Common myeloid progenitor, CD34-positive (primary cell): Measurements from ENCODE around the gene CSN1S1.

Experiments
- CTCF ChIA-PET: fragments of 350-600 bp; sonication (Branson Sonifier 250); formaldehyde crosslinking; loops from one replicate; lab custom pipeline; 2021; ENCODE audit warnings: antibody characterized with exemption; lab: Charles Lee
- POLR2A ChIA-PET: fragments of 350-600 bp; sonication (Branson Sonifier 250); formaldehyde crosslinking; loops from one replicate; lab custom pipeline; 2021; ENCODE audit warnings: antibody characterized with exemption; lab: Charles Lee
- DNase-seq, 3 donors: peaks; one replicate each; pipeline versions ENCODE4 v3.0.0 to v3.0.0-alpha.2; 2013
- H3K27ac ChIP-seq, 2 experiments: 1 replicate in 1 of 2; 2 replicates in 1 of 2; pipeline ENCODE4 v1.7.0; 2013; ENCODE audit warnings: inconsistent platforms in 2 of 2, low read length in 2 of 2, mild to moderate bottlenecking in 2 of 2, low read depth in 1 of 2, moderate library complexity in 1 of 2; ENCODE audit not compliant: severe bottlenecking in 2 of 2, insufficient read depth in 1 of 2, poor library complexity in 1 of 2
- H3K27me3 ChIP-seq, 5 experiments: replicated peaks in 2 of 5; 1 replicate in 3 of 5; 2 replicates in 2 of 5; pipeline versions ENCODE4 v1.6.1 to v1.7.0; 2013; ENCODE audit warnings: low read length in 4 of 5, mild to moderate bottlenecking in 2 of 5, moderate library complexity in 2 of 5, inconsistent platforms in 1 of 5; ENCODE audit not compliant: insufficient read depth in 5 of 5, control insufficient read depth in 4 of 5
- H3K36me3 ChIP-seq, 4 experiments: 1 replicate in 2 of 4; 2 replicates in 2 of 4; pipeline versions ENCODE4 v1.6.1 to v1.7.0; 2013; ENCODE audit warnings: low read length in 3 of 4, control low read depth in 1 of 4, mild to moderate bottlenecking in 1 of 4; ENCODE audit not compliant: control insufficient read depth in 4 of 4, insufficient read depth in 4 of 4
- H3K4me1 ChIP-seq, 4 experiments: 1 replicate in 3 of 4; 2 replicates in 1 of 4; pipeline versions ENCODE4 v1.6.1 to v1.7.1; 2013; ENCODE audit warnings: low read length in 3 of 4, mild to moderate bottlenecking in 3 of 4, control low read depth in 1 of 4, inconsistent platforms in 1 of 4, moderate library complexity in 1 of 4; ENCODE audit not compliant: control insufficient read depth in 4 of 4, insufficient read depth in 4 of 4; ENCODE audit errors: control extremely low read depth in 1 of 4
- H3K4me3 ChIP-seq, 7 experiments: 1 replicate in 4 of 7; 2 replicates in 3 of 7; pipeline versions ENCODE4 v1.5.1 to v1.7.0; 2013; ENCODE audit warnings: mild to moderate bottlenecking in 7 of 7, low read length in 6 of 7, moderate library complexity in 6 of 7, inconsistent platforms in 2 of 7, low read depth in 2 of 7, control low read depth in 1 of 7; ENCODE audit not compliant: insufficient read depth in 4 of 7, control insufficient read depth in 1 of 7; ENCODE audit errors: extremely low read depth in 1 of 7
- H3K9me3 ChIP-seq, 5 experiments: 1 replicate in 4 of 5; 2 replicates in 1 of 5; pipeline versions ENCODE4 v1.6.1 to v1.7.1; 2013; ENCODE audit warnings: low read length in 4 of 5, mild to moderate bottlenecking in 2 of 5, inconsistent platforms in 1 of 5, low read depth in 1 of 5, moderate library complexity in 1 of 5; ENCODE audit not compliant: control insufficient read depth in 4 of 5, insufficient read depth in 2 of 5; ENCODE audit errors: control extremely low read depth in 1 of 5
- WGBS: methylation state at CpG from one replicate; pipeline ENCODE4 v1.1.5; 2013; ENCODE audit not compliant: insufficient coverage; 5-methylcytosine and 5-hydroxymethylcytosine counted together

CSN1S1 gene

GRCh38 chr4:69951602-69952001 lies 20.7 kb downstream of the CSN1S1 start:
- H3K9me3 ChIP-seq, result no peaks in the 10 kb centered on the region
- no peaks in the 10 kb centered on the region for H3K36me3 ChIP-seq
- H3K4me3 ChIP-seq, result no peak overlapping the region
- no peaks in the 10 kb centered on the region for H3K27me3 ChIP-seq
- ChIA-PET POLR2A (no interaction called here), CTCF (interaction anchor here (1.0 kb wide), 1 partner anchor 8 kb away, joined by 3 read pairs; no protein-coding TSS in a partner anchor)
- WGBS, result 97% methylated on average over 2 of the region's 3 CpGs
- no peak for DNase-seq
- no peaks in the 10 kb centered on the region for H3K4me1 ChIP-seq
- no peak overlapping the region for H3K27ac ChIP-seq

GRCh38 chr4:69957209-69957608 lies 26.3 kb downstream of the CSN1S1 start:
- no peaks in the 10 kb centered on the region for H3K36me3 ChIP-seq
- no peak for DNase-seq
- H3K4me1 ChIP-seq, result no peaks in the 10 kb centered on the region
- H3K4me3 ChIP-seq, result no peak overlapping the region
- no peak overlapping the region for H3K27ac ChIP-seq
- no peaks in the 10 kb centered on the region for H3K9me3 ChIP-seq
- POLR2A ChIA-PET, result no interaction called here
- CTCF ChIA-PET, result no interaction called here
- no peaks in the 10 kb centered on the region for H3K27me3 ChIP-seq
- WGBS, result 100% methylated on average over 1 of the region's 1 CpG

- POLR2A ChIA-PET, result no interaction called here
- no peaks in the 10 kb centered on the region for H3K27me3 ChIP-seq
- no peaks in the 10 kb centered on the region for H3K36me3 ChIP-seq
- H3K4me3 ChIP-seq, result no peak within 1 kb of the TSS
- H3K27ac ChIP-seq, result no peak within 1 kb of the TSS
- H3K4me1 ChIP-seq, result no peaks in the 10 kb centered on the region
- CTCF ChIA-PET, result interaction anchor here (1.6 kb wide), 1 partner anchor 12 kb away, joined by 3 read pairs; no protein-coding TSS in a partner anchor
- DNase-seq, result no peak
- WGBS, result no CpG with 5 or more reads among the region's 2 CpGs
- no peaks in the 10 kb centered on the region for H3K9me3 ChIP-seq
Observed at GRCh38 chr4:69965628-69966027, 34.8 kb downstream of the CSN1S1 start, which contains the start of gene CSN2. TSS of gene CSN2 (minus strand) at chr4:69965728. CDS start at chr4:69960995, 4,733 bp downstream.

- CTCF ChIA-PET, result no interaction called here
- POLR2A ChIA-PET, result no interaction called here
- H3K4me3 ChIP-seq, result no peak overlapping the region
- no peak for DNase-seq
- no peaks in the 10 kb centered on the region for H3K27me3 ChIP-seq
- H3K36me3 ChIP-seq, result no peaks in the 10 kb centered on the region
- H3K27ac ChIP-seq, result no peak overlapping the region
- H3K9me3 ChIP-seq, result no peaks in the 10 kb centered on the region
- no peaks in the 10 kb centered on the region for H3K4me1 ChIP-seq
- WGBS, result 0% methylated on average over 1 of the region's 1 CpG
Observed at GRCh38 chr4:69970071-69970470, 39.2 kb downstream of the CSN1S1 start.

- no peak for DNase-seq
- Histone ChIP-seq H3K4me3 (no peak overlapping the region), H3K36me3 (no peaks in the 10 kb centered on the region), H3K27me3 (no peaks in the 10 kb centered on the region), H3K9me3 (no peaks in the 10 kb centered on the region), H3K27ac (no peak overlapping the region), H3K4me1 (no peaks in the 10 kb centered on the region)
- WGBS, result no CpG with 5 or more reads among the region's 1 CpG
- CTCF ChIA-PET, result no interaction called here
- POLR2A ChIA-PET, result no interaction called here
Observed at GRCh38 chr4:69974631-69975030, 43.8 kb downstream of the CSN1S1 start.

GRCh38 chr4:69977582-69977981 lies 46.7 kb downstream of the CSN1S1 start:
- no peaks in the 10 kb centered on the region for H3K36me3 ChIP-seq
- no peaks in the 10 kb centered on the region for H3K4me1 ChIP-seq
- H3K4me3 ChIP-seq, result no peak overlapping the region
- no peak overlapping the region for H3K27ac ChIP-seq
- CTCF ChIA-PET, result interaction anchor here (1.2 kb wide), 1 partner anchor 12 kb away, joined by 3 read pairs; the partner anchor contains the start of gene CSN2
- H3K9me3 ChIP-seq, result no peaks in the 10 kb centered on the region
- POLR2A ChIA-PET, result no interaction called here
- no peak for DNase-seq
- no peaks in the 10 kb centered on the region for H3K27me3 ChIP-seq

GRCh38 chr4:69984030-69984443 lies 53.2 kb downstream of the CSN1S1 start:
- no peaks in the 10 kb centered on the region for H3K27me3 ChIP-seq
- H3K9me3 ChIP-seq, result no peaks in the 10 kb centered on the region
- H3K27ac ChIP-seq, result no peak overlapping the region
- no peaks in the 10 kb centered on the region for H3K4me1 ChIP-seq
- H3K4me3 ChIP-seq, result no peak overlapping the region
- ChIA-PET POLR2A (no interaction called here), CTCF (no interaction called here)
- no peaks in the 10 kb centered on the region for H3K36me3 ChIP-seq
- DNase-seq, result no peak
- 40% methylated on average over 2 of the region's 2 CpGs for WGBS
